Osteocyte (in vitro differentiated cells): ENCODE data around the gene LOXHD1. TPM values are rescaled to one million over a fixed set of nuclear protein-coding genes. Genes with fewer than 3 reads are reported as not detected.

ENCODE experiments used
- DNase-seq: peaks from one replicate; pipeline ENCODE4 v3.0.0; 2021; ENCODE audit warnings: mixed read lengths; ENCODE audit not compliant: unreplicated experiment; ENCODE audit errors: extremely low spot score
- H3K27ac Mint-ChIP-seq: one replicate; pipeline ENCODE4 v1.8.0; 2021; ENCODE audit warnings: mild to moderate bottlenecking, mixed read lengths; ENCODE audit not compliant: unreplicated experiment
- H3K27me3 Mint-ChIP-seq: one replicate; pipeline ENCODE4 v1.8.0; 2021; ENCODE audit warnings: mixed read lengths; ENCODE audit not compliant: unreplicated experiment
- H3K36me3 Mint-ChIP-seq: one replicate; pipeline ENCODE4 v1.8.0; 2021; ENCODE audit warnings: mixed read lengths; ENCODE audit not compliant: unreplicated experiment
- H3K4me1 Mint-ChIP-seq: one replicate; pipeline ENCODE4 v1.8.0; 2021; ENCODE audit warnings: mixed read lengths; ENCODE audit not compliant: unreplicated experiment
- H3K4me3 Mint-ChIP-seq: one replicate; pipeline ENCODE4 v1.8.0; 2021; ENCODE audit warnings: mild to moderate bottlenecking, moderate library complexity, mixed read lengths; ENCODE audit not compliant: unreplicated experiment
- H3K9me3 Mint-ChIP-seq: one replicate; pipeline ENCODE4 v1.8.0; 2021; ENCODE audit warnings: mixed read lengths; ENCODE audit not compliant: unreplicated experiment
- long read RNA-seq: library from polyadenylated mRNA; unstranded; transcript quantifications from one replicate; pipeline ENCODE4 v2.0.0, GENCODE V29; 2021
- total RNA-seq: library from RNA; stranded (reverse); gene quantifications from 2 replicates; pipeline ENCODE4 v1.2.1, GENCODE V29; 2021
- TF ChIP-seq, protein P1 (sequence below): fragments of 200-600 bp; sonication (generic); IDR thresholded peaks from 2 replicates; pipeline ENCODE4 v1.5.0; 2021; ENCODE audit warnings: antibody characterized with exemption, mild to moderate bottlenecking, moderate library complexity

Gene LOXHD1, protein sequence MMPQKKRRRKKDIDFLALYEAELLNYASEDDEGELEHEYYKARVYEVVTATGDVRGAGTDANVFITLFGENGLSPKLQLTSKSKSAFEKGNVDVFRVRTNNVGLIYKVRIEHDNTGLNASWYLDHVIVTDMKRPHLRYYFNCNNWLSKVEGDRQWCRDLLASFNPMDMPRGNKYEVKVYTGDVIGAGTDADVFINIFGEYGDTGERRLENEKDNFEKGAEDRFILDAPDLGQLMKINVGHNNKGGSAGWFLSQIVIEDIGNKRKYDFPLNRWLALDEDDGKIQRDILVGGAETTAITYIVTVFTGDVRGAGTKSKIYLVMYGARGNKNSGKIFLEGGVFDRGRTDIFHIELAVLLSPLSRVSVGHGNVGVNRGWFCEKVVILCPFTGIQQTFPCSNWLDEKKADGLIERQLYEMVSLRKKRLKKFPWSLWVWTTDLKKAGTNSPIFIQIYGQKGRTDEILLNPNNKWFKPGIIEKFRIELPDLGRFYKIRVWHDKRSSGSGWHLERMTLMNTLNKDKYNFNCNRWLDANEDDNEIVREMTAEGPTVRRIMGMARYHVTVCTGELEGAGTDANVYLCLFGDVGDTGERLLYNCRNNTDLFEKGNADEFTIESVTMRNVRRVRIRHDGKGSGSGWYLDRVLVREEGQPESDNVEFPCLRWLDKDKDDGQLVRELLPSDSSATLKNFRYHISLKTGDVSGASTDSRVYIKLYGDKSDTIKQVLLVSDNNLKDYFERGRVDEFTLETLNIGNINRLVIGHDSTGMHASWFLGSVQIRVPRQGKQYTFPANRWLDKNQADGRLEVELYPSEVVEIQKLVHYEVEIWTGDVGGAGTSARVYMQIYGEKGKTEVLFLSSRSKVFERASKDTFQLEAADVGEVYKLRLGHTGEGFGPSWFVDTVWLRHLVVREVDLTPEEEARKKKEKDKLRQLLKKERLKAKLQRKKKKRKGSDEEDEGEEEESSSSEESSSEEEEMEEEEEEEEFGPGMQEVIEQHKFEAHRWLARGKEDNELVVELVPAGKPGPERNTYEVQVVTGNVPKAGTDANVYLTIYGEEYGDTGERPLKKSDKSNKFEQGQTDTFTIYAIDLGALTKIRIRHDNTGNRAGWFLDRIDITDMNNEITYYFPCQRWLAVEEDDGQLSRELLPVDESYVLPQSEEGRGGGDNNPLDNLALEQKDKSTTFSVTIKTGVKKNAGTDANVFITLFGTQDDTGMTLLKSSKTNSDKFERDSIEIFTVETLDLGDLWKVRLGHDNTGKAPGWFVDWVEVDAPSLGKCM (N-terminal part only)
- total RNA-seq: not detected in 2 replicates
- long read RNA-seq: 0 reads

DNA sequence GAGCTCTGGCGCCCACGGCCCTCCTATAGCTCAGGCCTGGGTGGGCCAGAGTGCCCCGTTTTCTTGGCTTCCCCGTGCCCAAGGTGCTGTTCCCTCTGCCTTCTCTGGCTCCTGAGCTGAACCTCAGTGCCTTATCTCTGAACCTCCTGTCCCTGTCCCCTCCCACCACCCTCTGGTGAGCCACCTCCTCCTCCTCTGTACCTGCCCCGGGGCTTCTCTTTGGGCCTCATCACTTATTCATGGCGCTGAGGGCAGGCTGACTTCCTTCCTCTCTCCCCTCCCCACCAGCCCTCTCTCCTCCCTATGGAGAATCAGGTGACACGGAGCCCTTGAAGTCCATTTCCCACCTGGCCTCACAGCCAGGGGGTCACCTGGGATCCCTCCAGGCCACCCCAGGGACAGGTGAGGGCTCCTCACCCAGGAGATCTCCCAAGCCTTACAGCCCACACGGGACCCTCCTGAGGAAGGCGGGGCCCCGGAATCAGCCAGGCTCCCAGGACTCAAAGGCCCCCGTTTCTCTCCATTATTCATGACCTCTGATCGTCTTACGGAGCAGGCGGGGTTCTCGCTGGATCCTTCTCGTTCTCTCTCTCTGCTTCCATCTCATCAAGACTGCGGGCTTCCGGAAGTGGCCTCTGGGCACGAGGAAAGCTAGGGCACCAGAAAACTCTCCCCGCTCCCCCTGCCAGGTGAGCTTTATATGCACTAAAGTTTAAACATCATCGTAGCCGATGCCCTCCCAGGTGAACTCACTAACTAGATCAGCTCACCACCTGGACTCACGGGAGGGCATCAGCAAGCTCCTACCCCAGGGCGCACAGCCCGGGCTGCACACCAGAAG, at the start of gene LOXHD1:
Gene LOXHD1, minus strand, starts transcription at position 106 of the 841 bp plus-strand sequence. CDS start 187 bp downstream, outside the sequence.
- TF ChIP-seq, protein P1, sequence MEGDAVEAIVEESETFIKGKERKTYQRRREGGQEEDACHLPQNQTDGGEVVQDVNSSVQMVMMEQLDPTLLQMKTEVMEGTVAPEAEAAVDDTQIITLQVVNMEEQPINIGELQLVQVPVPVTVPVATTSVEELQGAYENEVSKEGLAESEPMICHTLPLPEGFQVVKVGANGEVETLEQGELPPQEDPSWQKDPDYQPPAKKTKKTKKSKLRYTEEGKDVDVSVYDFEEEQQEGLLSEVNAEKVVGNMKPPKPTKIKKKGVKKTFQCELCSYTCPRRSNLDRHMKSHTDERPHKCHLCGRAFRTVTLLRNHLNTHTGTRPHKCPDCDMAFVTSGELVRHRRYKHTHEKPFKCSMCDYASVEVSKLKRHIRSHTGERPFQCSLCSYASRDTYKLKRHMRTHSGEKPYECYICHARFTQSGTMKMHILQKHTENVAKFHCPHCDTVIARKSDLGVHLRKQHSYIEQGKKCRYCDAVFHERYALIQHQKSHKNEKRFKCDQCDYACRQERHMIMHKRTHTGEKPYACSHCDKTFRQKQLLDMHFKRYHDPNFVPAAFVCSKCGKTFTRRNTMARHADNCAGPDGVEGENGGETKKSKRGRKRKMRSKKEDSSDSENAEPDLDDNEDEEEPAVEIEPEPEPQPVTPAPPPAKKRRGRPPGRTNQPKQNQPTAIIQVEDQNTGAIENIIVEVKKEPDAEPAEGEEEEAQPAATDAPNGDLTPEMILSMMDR: no peak
- H3K27ac Mint-ChIP-seq: no peak within 1 kb of the TSS
- no peaks in the 10 kb centered on the region for H3K4me1 Mint-ChIP-seq
- H3K4me3 Mint-ChIP-seq: no peak within 1 kb of the TSS
- no peaks in the 10 kb centered on the region for H3K9me3 Mint-ChIP-seq
- H3K27me3 Mint-ChIP-seq: peaks cover 30% of the 10 kb centered on the region
- DNase-seq: no peak
- H3K36me3 Mint-ChIP-seq: no peaks in the 10 kb centered on the region

DNA sequence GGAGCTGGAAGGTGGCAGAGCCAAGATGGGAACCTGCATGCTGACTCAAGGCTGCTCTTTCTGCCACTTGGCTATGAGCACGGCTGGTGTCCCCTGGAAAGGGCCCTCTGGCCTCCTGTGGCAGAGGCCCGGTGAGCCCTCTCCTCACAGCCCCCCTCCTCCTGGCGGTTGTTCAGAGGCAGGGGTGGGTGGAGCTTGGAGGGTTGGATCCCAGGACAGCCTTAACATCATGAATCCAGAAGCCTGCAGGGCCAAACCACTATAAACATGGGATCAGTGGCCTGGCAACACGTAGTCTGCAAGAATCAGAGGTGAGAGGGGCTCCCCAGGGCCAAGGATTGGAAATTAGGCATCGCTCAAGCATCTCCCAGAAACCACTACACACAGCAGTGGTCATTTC, 48.5 kb upstream of the LOXHD1 start:
- H3K27ac Mint-ChIP-seq: no peak overlapping the region
- H3K4me3 Mint-ChIP-seq: no peak overlapping the region
- H3K36me3 Mint-ChIP-seq: no peaks in the 10 kb centered on the region
- H3K27me3 Mint-ChIP-seq: peaks cover 7% of the 10 kb centered on the region
- no peaks in the 10 kb centered on the region for H3K4me1 Mint-ChIP-seq
- no peak for DNase-seq
- TF ChIP-seq, protein P1: no peak
- no peaks in the 10 kb centered on the region for H3K9me3 Mint-ChIP-seq

DNA sequence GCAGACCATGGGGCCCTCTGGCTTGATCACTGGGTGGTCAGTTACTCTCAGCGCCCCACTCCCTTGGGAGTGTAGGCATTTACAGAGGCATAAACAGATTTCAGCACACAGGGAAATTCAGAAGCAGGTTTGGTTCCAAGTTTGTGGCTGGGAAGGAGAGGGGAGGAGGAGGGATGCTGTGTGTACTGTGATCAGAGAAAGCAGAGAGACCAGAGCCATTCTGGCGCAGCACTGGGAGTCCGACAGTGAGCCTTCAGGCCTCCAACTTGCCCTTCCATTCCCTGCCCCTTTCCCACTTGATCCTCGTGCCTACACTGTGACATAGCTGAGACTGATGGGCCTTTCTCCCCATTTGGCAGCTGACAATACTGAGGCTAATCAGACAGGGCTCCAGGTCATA, 47.8 kb upstream of the LOXHD1 start:
- Mint-ChIP-seq H3K27me3 (peaks cover 7% of the 10 kb centered on the region), H3K27ac (no peak overlapping the region), H3K36me3 (no peaks in the 10 kb centered on the region), H3K9me3 (no peaks in the 10 kb centered on the region), H3K4me1 (no peaks in the 10 kb centered on the region), H3K4me3 (no peak overlapping the region)
- DNase-seq: no peak
- TF ChIP-seq, protein P1: no peak

DNA sequence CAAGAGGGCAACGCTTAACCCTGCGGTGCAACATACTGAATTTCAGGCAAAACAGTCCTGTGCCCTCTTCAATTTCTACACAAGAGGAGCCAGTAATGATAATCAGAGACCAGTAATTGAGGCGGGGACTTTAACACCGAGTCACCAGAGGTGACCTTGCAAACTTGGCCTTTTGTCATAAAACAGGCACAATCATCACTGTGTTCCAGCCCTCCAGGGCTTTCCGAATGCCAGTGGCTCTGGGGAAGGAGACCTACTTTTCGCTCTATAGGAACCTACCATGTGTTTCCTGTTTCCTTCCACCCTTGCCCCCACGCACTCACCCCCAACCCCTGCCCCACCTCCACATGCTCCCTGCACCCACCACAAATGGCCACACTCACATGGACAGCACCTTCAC, 47.2 kb upstream of the LOXHD1 start:
- no peak for DNase-seq
- H3K9me3 Mint-ChIP-seq: no peaks in the 10 kb centered on the region
- no peaks in the 10 kb centered on the region for H3K36me3 Mint-ChIP-seq
- no peaks in the 10 kb centered on the region for H3K4me1 Mint-ChIP-seq
- H3K27ac Mint-ChIP-seq: no peak overlapping the region
- no peak overlapping the region for H3K4me3 Mint-ChIP-seq
- TF ChIP-seq, protein P1: no peak
- peaks cover 5% of the 10 kb centered on the region for H3K27me3 Mint-ChIP-seq
